ENCODE results near the gene SIPA1L3.
A peak's percentile ranks its signal among the peaks of the same experiment; 100 is the strongest.

The SIPA1L3 gene

GRCh38 chr19:38115271-38115802 is 208.3 kb downstream of the SIPA1L3 start:
- DNase-seq: no peak

GRCh38 chr19:38118176-38118575 is 211.2 kb downstream of the SIPA1L3 start:
- no peak for DNase-seq

GRCh38 chr19:38120471-38121025 is 213.5 kb downstream of the SIPA1L3 start:
- DNase-seq: no peak

GRCh38 chr19:38122402-38123093 is 215.5 kb downstream of the SIPA1L3 start:
- DNase-seq: no peak

GRCh38 chr19:38125238-38125637 is 218.2 kb downstream of the SIPA1L3 start:
- no peak for DNase-seq

GRCh38 chr19:38130399-38130798 is 223.4 kb downstream of the SIPA1L3 start:
- no peak for DNase-seq

- DNase-seq: no peak
These were observed 225.8 kb downstream of the SIPA1L3 start for GRCh38 chr19:38132781-38133180.

- no peak for DNase-seq
These were observed 226.3 kb downstream of the SIPA1L3 start for GRCh38 chr19:38133319-38133718.

- DNase-seq: no peak
These were observed 227.6 kb downstream of the SIPA1L3 start for GRCh38 chr19:38134540-38135149.

GRCh38 chr19:38135150-38135998 is 228.4 kb downstream of the SIPA1L3 start:
- DNase-seq: no peak

- DNase-seq: no peak
These were observed 232.1 kb downstream of the SIPA1L3 start for GRCh38 chr19:38139122-38139521.

GRCh38 chr19:38141108-38141507 is 234.1 kb downstream of the SIPA1L3 start:
- no peak for DNase-seq

- peak; percentile 74 for DNase-seq
These were observed 235.4 kb downstream of the SIPA1L3 start for GRCh38 chr19:38142176-38143035.

GRCh38 chr19:38143847-38144246 is 236.8 kb downstream of the SIPA1L3 start:
- no peak for DNase-seq

GRCh38 chr19:38144667-38145066 is 237.7 kb downstream of the SIPA1L3 start:
- DNase-seq: no peak

GRCh38 chr19:38145623-38146022 is 238.6 kb downstream of the SIPA1L3 start:
- DNase-seq: no peak

GRCh38 chr19:38148337-38148736 is 241.3 kb downstream of the SIPA1L3 start:
- no peak for DNase-seq

GRCh38 chr19:38149661-38150061 is 242.7 kb downstream of the SIPA1L3 start:
- DNase-seq: peak; percentile 59

GRCh38 chr19:38151242-38151641 is 244.2 kb downstream of the SIPA1L3 start:
- DNase-seq: no peak

GRCh38 chr19:38152461-38153379 is 245.7 kb downstream of the SIPA1L3 start:
- DNase-seq: no peak

- DNase-seq: no peak
These were observed 248.4 kb downstream of the SIPA1L3 start for GRCh38 chr19:38155453-38155852.
